Right ventricle myocardium inferior (tissue), 1 donor: Measurements from ENCODE around the gene KCNQ2. TPM values are rescaled to one million over a fixed set of nuclear protein-coding genes. Genes with fewer than 3 reads are reported as not detected.

Experiments used
- total RNA-seq: library from RNA; stranded (reverse); fragmentation: NEBNext Ultra II Directional; extraction: Animal tissue kit (Norgen Biotek cat#: 25700); gene quantifications from one replicate; pipeline ENCODE4 v1.2.1, GENCODE V29; 2021
- donor health status: DM: no; HTN: yes; CAD: no; lungs with severe emphysema.

KCNQ2 gene
- total RNA-seq, 1 donor from 2014 or later = 1.8 TPM

Other genes starting within 250 kb of the KCNQ2 start
- not detected for gene BIRC7, start 236.8 kb downstream of the KCNQ2 start, total RNA-seq
- not detected for gene NKAIN4, start 218.2 kb downstream of the KCNQ2 start, total RNA-seq
- gene ARFGAP1, start 199.8 kb downstream of the KCNQ2 start, total RNA-seq = 28.8 TPM
- not detected for gene COL20A1, start 179.5 kb downstream of the KCNQ2 start, total RNA-seq
- gene CHRNA4, start 111.3 kb downstream of the KCNQ2 start, total RNA-seq = 2.3 TPM
- 1,274 TPM for gene EEF1A2, start 26.4 kb upstream of the KCNQ2 start, total RNA-seq
- gene PPDPF, start 48.1 kb upstream of the KCNQ2 start, total RNA-seq = 261 TPM
- 0.11 TPM for gene PTK6, start 64.7 kb upstream of the KCNQ2 start, total RNA-seq
- gene SRMS, start 75.1 kb upstream of the KCNQ2 start, total RNA-seq = not detected
- 0.16 TPM for gene FNDC11, start 81.5 kb upstream of the KCNQ2 start, total RNA-seq
- 12.8 TPM for gene HELZ2, start 101.6 kb upstream of the KCNQ2 start, total RNA-seq
- gene GMEB2, start 154.4 kb upstream of the KCNQ2 start, total RNA-seq = 6.1 TPM
- 7.1 TPM for gene STMN3, start 180.8 kb upstream of the KCNQ2 start, total RNA-seq
- gene RTEL1, start 185.7 kb upstream of the KCNQ2 start, total RNA-seq = 9.0 TPM
- 1.0 TPM for gene TNFRSF6B, start 224.0 kb upstream of the KCNQ2 start, total RNA-seq
- gene ARFRP1, start 235.3 kb upstream of the KCNQ2 start, total RNA-seq = 34.2 TPM
- 15.1 TPM for gene ZGPAT, start 235.4 kb upstream of the KCNQ2 start, total RNA-seq